SK-N-SH treated with all-trans-retinoic acid at 6 μM for 48 hours (cell line): Measurements from ENCODE around the gene NCOA6.

ENCODE experiments used
- ARNTL ChIP-seq: fragments of 450-650 bp; formaldehyde crosslinking; IDR thresholded peaks from 2 replicates; pipeline ENCODE4 v1.5.0; 2020; ENCODE audit warnings: low read depth, mild to moderate bottlenecking, moderate library complexity, borderline replicate concordance
- CREB5 ChIP-seq: fragments of 250-450 bp; sonication (Bioruptor Pico); IDR thresholded peaks from 2 replicates; pipeline ENCODE4 v1.5.1; 2020; ENCODE audit warnings: low read depth, mild to moderate bottlenecking, moderate library complexity
- CSDC2 ChIP-seq: fragments of 250-450 bp; sonication (Bioruptor Pico); IDR thresholded peaks from 2 replicates; pipeline ENCODE4 v1.5.0; 2020; ENCODE audit warnings: mild to moderate bottlenecking, moderate library complexity
- CSRNP3 ChIP-seq: fragments of 250-450 bp; sonication (Bioruptor Pico); IDR thresholded peaks from 2 replicates; pipeline ENCODE4 v1.5.1; 2021; ENCODE audit warnings: mild to moderate bottlenecking, moderate library complexity
- ESRRG ChIP-seq: fragments of 250-450 bp; sonication (Bioruptor Pico); IDR thresholded peaks from 2 replicates; pipeline ENCODE4 v1.6.1; 2021; ENCODE audit warnings: mild to moderate bottlenecking
- OSR1 ChIP-seq: fragments of 250-450 bp; sonication (Bioruptor Pico); IDR thresholded peaks from 2 replicates; pipeline ENCODE4 v1.8.0; 2022; ENCODE audit warnings: moderate library complexity, mild to moderate bottlenecking, inconsistent platforms
- POU6F1 ChIP-seq: fragments of 250-450 bp; sonication (Bioruptor Pico); IDR thresholded peaks from 2 replicates; pipeline ENCODE4 v1.8.0; 2021; ENCODE audit warnings: low read depth, mild to moderate bottlenecking, moderate library complexity, borderline replicate concordance
- RARB ChIP-seq: fragments of 250-450 bp; sonication (Bioruptor Pico); IDR thresholded peaks from 2 replicates; pipeline ENCODE4 v1.8.0; 2021; ENCODE audit warnings: mild to moderate bottlenecking, moderate library complexity
- TCF4 ChIP-seq: fragments of 250-450 bp; sonication (Bioruptor Pico); IDR thresholded peaks from 2 replicates; pipeline ENCODE4 v1.8.0; 2021; ENCODE audit warnings: mild to moderate bottlenecking, moderate library complexity, borderline replicate concordance
- TOX ChIP-seq: fragments of 250-450 bp; sonication (Bioruptor Pico); IDR thresholded peaks from 2 replicates; pipeline ENCODE4 v1.8.0; 2021; ENCODE audit warnings: mild to moderate bottlenecking, moderate library complexity, borderline replicate concordance
- ZC3H10 ChIP-seq: fragments of 250-450 bp; sonication (Bioruptor Pico); IDR thresholded peaks from 2 replicates; pipeline ENCODE4 v1.5.1; 2021; ENCODE audit warnings: mild to moderate bottlenecking, moderate library complexity
- ZFP30 ChIP-seq: fragments of 450-650 bp; formaldehyde crosslinking; IDR thresholded peaks from 2 replicates; pipeline ENCODE4 v1.5.0; 2022; ENCODE audit warnings: mild to moderate bottlenecking, moderate library complexity
- TF ChIP-seq, protein P1 (sequence below): fragments of 250-450 bp; sonication (Bioruptor Pico); IDR thresholded peaks from 2 replicates; pipeline ENCODE4 v1.5.0; 2020; ENCODE audit warnings: mild to moderate bottlenecking, moderate library complexity

GRCh38 chr20:34706302-34706875 lies 119.1 kb downstream of the NCOA6 start:
- TF ChIP-seq CSDC2 (CRISPR knock-in tag), result no peak
- TF ChIP-seq, protein P1, sequence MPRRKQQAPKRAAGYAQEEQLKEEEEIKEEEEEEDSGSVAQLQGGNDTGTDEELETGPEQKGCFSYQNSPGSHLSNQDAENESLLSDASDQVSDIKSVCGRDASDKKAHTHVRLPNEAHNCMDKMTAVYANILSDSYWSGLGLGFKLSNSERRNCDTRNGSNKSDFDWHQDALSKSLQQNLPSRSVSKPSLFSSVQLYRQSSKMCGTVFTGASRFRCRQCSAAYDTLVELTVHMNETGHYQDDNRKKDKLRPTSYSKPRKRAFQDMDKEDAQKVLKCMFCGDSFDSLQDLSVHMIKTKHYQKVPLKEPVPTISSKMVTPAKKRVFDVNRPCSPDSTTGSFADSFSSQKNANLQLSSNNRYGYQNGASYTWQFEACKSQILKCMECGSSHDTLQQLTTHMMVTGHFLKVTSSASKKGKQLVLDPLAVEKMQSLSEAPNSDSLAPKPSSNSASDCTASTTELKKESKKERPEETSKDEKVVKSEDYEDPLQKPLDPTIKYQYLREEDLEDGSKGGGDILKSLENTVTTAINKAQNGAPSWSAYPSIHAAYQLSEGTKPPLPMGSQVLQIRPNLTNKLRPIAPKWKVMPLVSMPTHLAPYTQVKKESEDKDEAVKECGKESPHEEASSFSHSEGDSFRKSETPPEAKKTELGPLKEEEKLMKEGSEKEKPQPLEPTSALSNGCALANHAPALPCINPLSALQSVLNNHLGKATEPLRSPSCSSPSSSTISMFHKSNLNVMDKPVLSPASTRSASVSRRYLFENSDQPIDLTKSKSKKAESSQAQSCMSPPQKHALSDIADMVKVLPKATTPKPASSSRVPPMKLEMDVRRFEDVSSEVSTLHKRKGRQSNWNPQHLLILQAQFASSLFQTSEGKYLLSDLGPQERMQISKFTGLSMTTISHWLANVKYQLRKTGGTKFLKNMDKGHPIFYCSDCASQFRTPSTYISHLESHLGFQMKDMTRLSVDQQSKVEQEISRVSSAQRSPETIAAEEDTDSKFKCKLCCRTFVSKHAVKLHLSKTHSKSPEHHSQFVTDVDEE (CRISPR knock-in tag), result no peak
- TF ChIP-seq ESRRG (CRISPR knock-in tag), result no peak
- no peak for TF ChIP-seq ZC3H10 (CRISPR knock-in tag)
- no peak for TF ChIP-seq TCF4
- TF ChIP-seq CSRNP3, result no peak
- TF ChIP-seq ZFP30 (CRISPR knock-in tag), result no peak
- TF ChIP-seq TOX (CRISPR knock-in tag), result no peak
- TF ChIP-seq CREB5 (CRISPR knock-in tag), result no peak
- no peak for TF ChIP-seq ARNTL (CRISPR knock-in tag)
- no peak for TF ChIP-seq RARB
- no peak for TF ChIP-seq POU6F1 (CRISPR knock-in tag)
- TF ChIP-seq OSR1 (CRISPR knock-in tag), result no peak
